GM23248 (cell line): ENCODE results near the gene CSRP1. TPM values are rescaled to one million over a fixed set of nuclear protein-coding genes. Genes with fewer than 3 reads are reported as not detected.
"Not testable (repeated sequence)": the region's sequence is repeated elsewhere in the genome, so short reads cannot be mapped to it uniquely, and the experiment has no call there.

Experiments used
- DNase-seq: peaks from one replicate; pipeline ENCODE4 v3.0.0-alpha.2; 2015
- H2AFZ ChIP-seq: fragments of 200-600 bp; sonication (generic); 2 replicates; pipeline ENCODE4 v1.6.1; 2016; ENCODE audit warnings: antibody characterized with exemption
- H3F3A ChIP-seq: fragments of 200-600 bp; sonication (generic); 2 replicates; pipeline ENCODE4 v1.6.1; 2016; ENCODE audit warnings: mild to moderate bottlenecking, antibody characterized with exemption, mixed run types; ENCODE audit not compliant: insufficient read depth
- H3K27ac ChIP-seq: fragments of 200-600 bp; sonication (generic); 2 replicates; pipeline ENCODE4 v1.5.1; 2016; ENCODE audit warnings: mild to moderate bottlenecking
- H3K27me3 ChIP-seq: fragments of 200-600 bp; sonication (generic); replicated peaks from 2 replicates; pipeline ENCODE4 v1.6.1; 2016; ENCODE audit warnings: mild to moderate bottlenecking; ENCODE audit not compliant: insufficient read depth
- H3K36me3 ChIP-seq: fragments of 200-600 bp; sonication (generic); 2 replicates; pipeline ENCODE4 v1.6.1; 2016; ENCODE audit warnings: low read depth, mild to moderate bottlenecking
- H3K4me1 ChIP-seq: fragments of 200-600 bp; sonication (generic); 2 replicates; pipeline ENCODE4 v1.6.1; 2016; ENCODE audit warnings: mild to moderate bottlenecking; ENCODE audit not compliant: insufficient read depth
- H3K4me2 ChIP-seq: fragments of 200-600 bp; sonication (generic); one replicate; pipeline ENCODE4 v1.6.1; 2016; ENCODE audit warnings: mild to moderate bottlenecking; ENCODE audit not compliant: unreplicated experiment
- H3K4me3 ChIP-seq: fragments of 200-600 bp; sonication (generic); 2 replicates; pipeline ENCODE4 v1.5.1; 2016; ENCODE audit warnings: mild to moderate bottlenecking
- H3K79me2 ChIP-seq: fragments of 200-600 bp; sonication (generic); 2 replicates; pipeline ENCODE4 v1.6.1; 2016; ENCODE audit warnings: mild to moderate bottlenecking; ENCODE audit not compliant: insufficient read depth
- H3K9ac ChIP-seq: fragments of 200-600 bp; sonication (generic); 2 replicates; pipeline ENCODE4 v1.6.1; 2016; ENCODE audit warnings: mild to moderate bottlenecking
- H3K9me2 ChIP-seq: fragments of 200-600 bp; sonication (generic); 2 replicates; pipeline ENCODE4 v1.6.1; 2016; ENCODE audit warnings: mixed run types, mild to moderate bottlenecking, moderate library complexity; ENCODE audit not compliant: insufficient read depth
- H3K9me3 ChIP-seq: fragments of 200-600 bp; sonication (generic); one replicate; pipeline ENCODE4 v1.6.1; 2017; ENCODE audit warnings: low read depth
- H4K20me1 ChIP-seq: fragments of 200-600 bp; sonication (generic); 2 replicates; pipeline ENCODE4 v1.6.0; 2016; ENCODE audit not compliant: insufficient read depth
- EZH2 ChIP-seq: fragments of 200-600 bp; sonication (generic); IDR thresholded peaks from 2 replicates; pipeline ENCODE4 v1.6.1; 2018; ENCODE audit warnings: antibody characterized with exemption, mild to moderate bottlenecking; ENCODE audit not compliant: insufficient read depth, poor library complexity, severe bottlenecking
- EZH2phosphoT487 ChIP-seq: fragments of 200-600 bp; sonication (generic); IDR thresholded peaks from 2 replicates; pipeline ENCODE4 v1.6.1; 2018; ENCODE audit warnings: antibody characterized with exemption, moderate library complexity, mild to moderate bottlenecking, low read depth; ENCODE audit not compliant: insufficient read depth
- WGBS, 2 experiments: methylation state at CpG; one replicate each; pipeline ENCODE4 v1.1.6; 2015 to 2017; ENCODE audit warnings: low lambda C conversion rate in 2 of 2, low coverage in 1 of 2; ENCODE audit errors: missing lambda C conversion rate in 2 of 2; 5-methylcytosine and 5-hydroxymethylcytosine counted together
- in situ Hi-C: fragments of 300-500 bp; cut with MboI; formaldehyde crosslinking; loops from 2 replicates; pipeline ENCODE4 v1.15.0; 2020
- polyA plus RNA-seq: library from polyadenylated mRNA; unstranded; fragments of >200 nt; fragmentation: Nextera tagmentation; extraction: Ambion mirVana; gene quantifications from 2 replicates; pipeline ENCODE4 v1.2.1, GENCODE V29; 2016
- total RNA-seq: library from RNA; depleted of rRNA; stranded (reverse); fragments of >200 nt; shearing (Covaris generic); gene quantifications from 2 replicates; pipeline ENCODE4 v1.2.3, GENCODE V29; 2014

The CSRP1 gene
- total and polyA plus RNA-seq, 2 experiments from 2014 or later: 510 to 1,160 TPM

- H3K4me1 ChIP-seq: peaks cover 57% of the 10 kb centered on the region
- H2AFZ ChIP-seq: no peak overlapping the region
- no peak overlapping the region for H3K4me2 ChIP-seq
- H3K9ac ChIP-seq: no peak overlapping the region
- no peaks in the 10 kb centered on the region for H3K36me3 ChIP-seq
- H3K9me3 ChIP-seq: no peaks in the 10 kb centered on the region
- no peak overlapping the region for H3K27ac ChIP-seq
- in situ Hi-C loops: no loop called here
- no peaks in the 10 kb centered on the region for H3K9me2 ChIP-seq
- 59 to 62% methylated on average over 6 of the region's 6 CpGs for WGBS, 2 experiments
- TF ChIP-seq EZH2 (no peak), EZH2phosphoT487 (no peak)
- H3K4me3 ChIP-seq: no peak overlapping the region
- no peaks in the 10 kb centered on the region for H3K79me2 ChIP-seq
- no peaks in the 10 kb centered on the region for H4K20me1 ChIP-seq
- H3K27me3 ChIP-seq: no peaks in the 10 kb centered on the region
- H3F3A ChIP-seq: peaks cover 25% of the 10 kb centered on the region
- peak; percentile 82 for DNase-seq
Observed at GRCh38 chr1:201476670-201477344, 30.1 kb downstream of the CSRP1 start.

DNA sequence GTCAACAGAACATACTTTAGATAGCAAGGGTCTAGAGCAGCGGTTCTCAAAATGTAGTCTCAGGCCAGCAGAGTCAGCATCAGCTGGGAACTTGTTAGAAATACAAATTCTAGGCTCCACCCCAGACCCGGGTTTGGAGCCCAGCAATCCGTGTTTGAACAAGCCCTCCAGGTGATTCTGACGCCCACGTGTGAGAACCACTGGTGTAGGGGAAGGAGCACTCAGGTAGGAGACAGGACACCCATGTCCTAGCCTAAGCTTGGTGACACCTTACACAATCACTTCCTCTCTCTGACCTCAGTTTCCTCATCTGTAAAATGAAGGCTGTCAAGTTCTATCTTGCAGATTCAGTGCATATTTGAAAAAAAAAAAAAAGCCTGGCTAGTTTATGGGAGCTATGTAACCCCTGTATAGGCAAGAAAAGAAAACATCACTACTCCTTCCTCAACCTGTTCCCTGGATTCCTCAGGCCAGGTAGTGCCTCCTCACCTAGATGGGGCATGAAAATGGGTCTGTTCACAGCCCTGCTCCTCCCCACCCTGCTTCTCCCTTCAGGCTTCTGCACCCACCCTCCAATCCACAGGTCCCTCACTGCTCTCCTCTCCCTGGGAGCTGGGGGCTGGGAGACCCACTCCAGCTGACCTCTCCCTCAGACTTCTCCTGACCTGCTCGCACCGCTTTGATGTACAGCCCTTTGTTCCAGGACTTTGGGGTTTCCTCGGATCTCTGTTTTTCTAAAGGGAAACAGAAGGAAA is 30.8 kb downstream of the CSRP1 start:
- in situ Hi-C loops: no loop called here
- Histone ChIP-seq H3K79me2 (no peaks in the 10 kb centered on the region), H3K36me3 (no peaks in the 10 kb centered on the region), H3K9me2 (no peaks in the 10 kb centered on the region), H3K27ac (no peak overlapping the region), H2AFZ (no peak overlapping the region), H3K4me1 (peaks cover 51% of the 10 kb centered on the region), H3K27me3 (no peaks in the 10 kb centered on the region), H3K4me3 (no peak overlapping the region), H3K9ac (no peak overlapping the region), H3K4me2 (no peak overlapping the region), H3K9me3 (no peaks in the 10 kb centered on the region), H4K20me1 (no peaks in the 10 kb centered on the region), H3F3A (peaks cover 25% of the 10 kb centered on the region)
- 80% methylated on average over 8 of the region's 8 CpGs for WGBS, 2 experiments
- no peak for DNase-seq
- TF ChIP-seq EZH2phosphoT487: no peak
- TF ChIP-seq EZH2: no peak

- no peak for DNase-seq
- no peaks in the 10 kb centered on the region for H3K27me3 ChIP-seq
- no peak overlapping the region for H2AFZ ChIP-seq
- peaks cover 28% of the 10 kb centered on the region for H3F3A ChIP-seq
- TF ChIP-seq EZH2phosphoT487: no peak
- TF ChIP-seq EZH2: no peak
- in situ Hi-C loops: no loop called here
- peaks cover 44% of the 10 kb centered on the region for H3K4me1 ChIP-seq
- WGBS, 2 experiments: 68 to 69% methylated on average over 2 of the region's 2 CpGs
- H3K4me2 ChIP-seq: no peak overlapping the region
- no peaks in the 10 kb centered on the region for H4K20me1 ChIP-seq
- H3K36me3 ChIP-seq: no peaks in the 10 kb centered on the region
- H3K9me3 ChIP-seq: no peaks in the 10 kb centered on the region
- no peak overlapping the region for H3K27ac ChIP-seq
- no peak overlapping the region for H3K9ac ChIP-seq
- H3K79me2 ChIP-seq: no peaks in the 10 kb centered on the region
- H3K9me2 ChIP-seq: no peaks in the 10 kb centered on the region
- no peak overlapping the region for H3K4me3 ChIP-seq
Observed at GRCh38 chr1:201475130-201475529, 31.8 kb downstream of the CSRP1 start.

GRCh38 chr1:201473296-201473695 is 33.6 kb downstream of the CSRP1 start:
- in situ Hi-C loops: no loop called here
- Histone ChIP-seq H3F3A (peaks cover 24% of the 10 kb centered on the region), H3K9me2 (no peaks in the 10 kb centered on the region)

GRCh38 chr1:201472321-201472720 is 34.6 kb downstream of the CSRP1 start:
- peaks cover 16% of the 10 kb centered on the region for H3K79me2 ChIP-seq
- H3K27ac ChIP-seq, H3K9me3 ChIP-seq, H3K27me3 ChIP-seq, H4K20me1 ChIP-seq, H3K4me2 ChIP-seq, in situ Hi-C loops, DNase-seq, H3K36me3 ChIP-seq, H3K4me3 ChIP-seq, H2AFZ ChIP-seq, H3K9ac ChIP-seq, H3K9me2 ChIP-seq: not testable (repeated sequence)
- peaks cover 30% of the 10 kb centered on the region for H3K4me1 ChIP-seq
- H3F3A ChIP-seq: peaks cover 22% of the 10 kb centered on the region
- 92 to 96% methylated on average over 8 of the region's 8 CpGs for WGBS, 2 experiments

More at GRCh38 chr1:201473296-201473695, 33.6 kb downstream of the CSRP1 start:
- no peak for DNase-seq
- no peak overlapping the region for H3K27ac ChIP-seq
- no peaks in the 10 kb centered on the region for H3K9me3 ChIP-seq
- H3K4me1 ChIP-seq: peaks cover 35% of the 10 kb centered on the region
- TF ChIP-seq EZH2 (no peak), EZH2phosphoT487 (no peak)
- no peak overlapping the region for H3K4me3 ChIP-seq
- no peak overlapping the region for H2AFZ ChIP-seq
- WGBS, 2 experiments: 95 to 97% methylated on average over 2 of the region's 2 CpGs
- H4K20me1 ChIP-seq: no peaks in the 10 kb centered on the region
- H3K27me3 ChIP-seq: no peaks in the 10 kb centered on the region
- peaks cover 6% of the 10 kb centered on the region for H3K79me2 ChIP-seq
- no peaks in the 10 kb centered on the region for H3K36me3 ChIP-seq
- no peak overlapping the region for H3K4me2 ChIP-seq
- no peak overlapping the region for H3K9ac ChIP-seq
